Karpas-422 (cell line): ENCODE results near the gene ITIH4. TPM values are rescaled to one million over a fixed set of nuclear protein-coding genes. Genes with fewer than 3 reads are reported as not detected.

Source experiments
- DNase-seq: peaks from one replicate; pipeline ENCODE4 v3.0.0-alpha.2; 2015
- H2AFZ ChIP-seq: fragments of 200-600 bp; sonication (generic); 2 replicates; pipeline ENCODE4 v1.6.1; 2014; ENCODE audit warnings: antibody characterized with exemption, low read length, mixed read lengths
- H3K27ac ChIP-seq: fragments of 200-600 bp; sonication (generic); 2 replicates; pipeline ENCODE4 v1.5.1; 2014; ENCODE audit warnings: mild to moderate bottlenecking, low read length, moderate library complexity
- H3K27me3 ChIP-seq: fragments of 200-600 bp; sonication (generic); 2 replicates; pipeline ENCODE4 v1.6.1; 2014; ENCODE audit warnings: low read length, mixed read lengths
- H3K36me3 ChIP-seq: fragments of 200-600 bp; sonication (generic); 2 replicates; pipeline ENCODE4 v1.6.1; 2014; ENCODE audit warnings: low read length, mixed read lengths; ENCODE audit not compliant: insufficient read depth
- H3K4me1 ChIP-seq: fragments of 200-600 bp; sonication (generic); 2 replicates; pipeline ENCODE4 v1.6.1; 2014; ENCODE audit warnings: mild to moderate bottlenecking, low read length, mixed read lengths
- H3K4me2 ChIP-seq: fragments of 200-600 bp; sonication (generic); 2 replicates; pipeline ENCODE4 v1.6.1; 2014; ENCODE audit warnings: low read length, low read depth, mild to moderate bottlenecking; ENCODE audit not compliant: poor library complexity, severe bottlenecking
- H3K4me3 ChIP-seq: fragments of 200-600 bp; sonication (generic); 2 replicates; pipeline ENCODE4 v1.5.1; 2014; ENCODE audit warnings: mild to moderate bottlenecking, antibody characterized with exemption, low read length, mixed read lengths
- H3K79me2 ChIP-seq: fragments of 200-600 bp; sonication (generic); 2 replicates; pipeline ENCODE4 v1.6.1; 2014; ENCODE audit warnings: mild to moderate bottlenecking, low read length, mixed read lengths
- H3K9ac ChIP-seq: fragments of 200-600 bp; sonication (generic); 2 replicates; pipeline ENCODE4 v1.6.0; 2014; ENCODE audit warnings: low read length
- H3K9me2 ChIP-seq: fragments of 200-600 bp; sonication (generic), shearing (Covaris generic); replicated peaks from 2 replicates; pipeline ENCODE4 v1.6.0; 2014; ENCODE audit warnings: mild to moderate bottlenecking, low read length, moderate library complexity; ENCODE audit not compliant: insufficient read depth
- H3K9me3 ChIP-seq: fragments of 300-700, 200-600 bp; sonication (generic); 2 replicates; pipeline ENCODE4 v1.6.1; 2014; ENCODE audit warnings: low read length, mixed read lengths
- H4K20me1 ChIP-seq: fragments of 200-600 bp; sonication (generic); 2 replicates; pipeline ENCODE4 v1.6.1; 2014; ENCODE audit warnings: mild to moderate bottlenecking, antibody characterized with exemption, low read length, low read depth; ENCODE audit not compliant: insufficient read depth
- total RNA-seq: library from RNA; depleted of rRNA; stranded (reverse); fragments of >200 nt; shearing (Covaris generic); gene quantifications from 2 replicates; pipeline ENCODE4 v1.2.3, GENCODE V29; 2014; ENCODE audit warnings: low replicate concordance

Gene ITIH4
- total RNA-seq, 1 experiment from 2014 or later: 11.1 TPM

- H4K20me1 ChIP-seq: no peaks in the 10 kb centered on the region
- no peaks in the 10 kb centered on the region for H3K27me3 ChIP-seq
- no peaks in the 10 kb centered on the region for H3K79me2 ChIP-seq
- H3K4me2 ChIP-seq: no peak overlapping the region
- H3K9me3 ChIP-seq: no peaks in the 10 kb centered on the region
- H3K36me3 ChIP-seq: no peaks in the 10 kb centered on the region
- no peak overlapping the region for H3K9ac ChIP-seq
- H3K9me2 ChIP-seq: no peaks in the 10 kb centered on the region
- H3K4me1 ChIP-seq: no peaks in the 10 kb centered on the region
- no peak overlapping the region for H3K4me3 ChIP-seq
- no peak for DNase-seq
- no peak overlapping the region for H3K27ac ChIP-seq
- no peak overlapping the region for H2AFZ ChIP-seq
These were observed 45.4 kb downstream of the ITIH4 start for GRCh38 chr3:52784931-52785590.

GRCh38 chr3:52784021-52784621 lies 46.4 kb downstream of the ITIH4 start:
- DNase-seq: no peak
- Histone ChIP-seq H3K27ac (no peak overlapping the region), H3K9ac (no peak overlapping the region), H3K27me3 (no peaks in the 10 kb centered on the region), H3K4me1 (peaks cover 7% of the 10 kb centered on the region), H3K36me3 (no peaks in the 10 kb centered on the region), H3K4me3 (no peak overlapping the region), H3K9me2 (no peaks in the 10 kb centered on the region), H4K20me1 (no peaks in the 10 kb centered on the region), H3K4me2 (no peak overlapping the region), H3K9me3 (no peaks in the 10 kb centered on the region), H2AFZ (no peak overlapping the region), H3K79me2 (no peaks in the 10 kb centered on the region)

- Histone ChIP-seq H3K9me2 (no peaks in the 10 kb centered on the region), H3K27ac (no peak overlapping the region), H3K27me3 (no peaks in the 10 kb centered on the region), H3K4me1 (peaks cover 8% of the 10 kb centered on the region), H3K79me2 (no peaks in the 10 kb centered on the region), H4K20me1 (no peaks in the 10 kb centered on the region), H3K4me3 (no peak overlapping the region), H3K9me3 (no peaks in the 10 kb centered on the region), H3K9ac (no peak overlapping the region), H2AFZ (no peak overlapping the region), H3K4me2 (no peak overlapping the region), H3K36me3 (no peaks in the 10 kb centered on the region)
- DNase-seq: no peak
These were observed 47.3 kb downstream of the ITIH4 start for GRCh38 chr3:52783211-52783555.

GRCh38 chr3:52782412-52783210 lies 47.9 kb downstream of the ITIH4 start:
- no peak for DNase-seq
- H3K9ac ChIP-seq: no peak overlapping the region
- H3K4me2 ChIP-seq: no peak overlapping the region
- H3K27ac ChIP-seq: no peak overlapping the region
- H2AFZ ChIP-seq: no peak overlapping the region
- peaks cover 8% of the 10 kb centered on the region for H3K4me1 ChIP-seq
- H3K9me3 ChIP-seq: no peaks in the 10 kb centered on the region
- H3K36me3 ChIP-seq: no peaks in the 10 kb centered on the region
- no peaks in the 10 kb centered on the region for H3K9me2 ChIP-seq
- no peaks in the 10 kb centered on the region for H3K27me3 ChIP-seq
- H3K79me2 ChIP-seq: no peaks in the 10 kb centered on the region
- H3K4me3 ChIP-seq: no peak overlapping the region
- no peaks in the 10 kb centered on the region for H4K20me1 ChIP-seq

GRCh38 chr3:52781741-52782140 lies 48.7 kb downstream of the ITIH4 start:
- H3K4me3 ChIP-seq: no peak overlapping the region
- H3K9ac ChIP-seq: no peak overlapping the region
- DNase-seq: no peak
- H3K27ac ChIP-seq: no peak overlapping the region
- no peaks in the 10 kb centered on the region for H3K9me3 ChIP-seq
- no peaks in the 10 kb centered on the region for H4K20me1 ChIP-seq
- no peaks in the 10 kb centered on the region for H3K9me2 ChIP-seq
- H3K27me3 ChIP-seq: no peaks in the 10 kb centered on the region
- H3K4me1 ChIP-seq: peaks cover 8% of the 10 kb centered on the region
- no peaks in the 10 kb centered on the region for H3K36me3 ChIP-seq
- no peak overlapping the region for H2AFZ ChIP-seq
- H3K79me2 ChIP-seq: no peaks in the 10 kb centered on the region
- no peak overlapping the region for H3K4me2 ChIP-seq

GRCh38 chr3:52779837-52780585 lies 50.5 kb downstream of the ITIH4 start:
- Histone ChIP-seq H3K79me2 (no peaks in the 10 kb centered on the region), H2AFZ (peak overlapping the region; percentile 57; the same call in 1 of the 2 replicates), H3K9ac (0 out of 2 replicates have a peak overlapping the region, but pooled peaks have one; percentile 26), H3K36me3 (no peaks in the 10 kb centered on the region), H3K4me3 (no peak overlapping the region), H3K9me3 (no peaks in the 10 kb centered on the region), H3K9me2 (no peaks in the 10 kb centered on the region), H3K4me1 (peaks cover 8% of the 10 kb centered on the region), H3K27ac (no peak overlapping the region), H4K20me1 (no peaks in the 10 kb centered on the region), H3K4me2 (no peak overlapping the region), H3K27me3 (no peaks in the 10 kb centered on the region)
- no peak for DNase-seq

- H3K27ac ChIP-seq: no peak overlapping the region
- H3K4me2 ChIP-seq: no peak overlapping the region
- no peaks in the 10 kb centered on the region for H3K36me3 ChIP-seq
- H3K79me2 ChIP-seq: no peaks in the 10 kb centered on the region
- no peak for DNase-seq
- no peaks in the 10 kb centered on the region for H4K20me1 ChIP-seq
- H3K9me3 ChIP-seq: no peaks in the 10 kb centered on the region
- H3K4me1 ChIP-seq: peaks cover 8% of the 10 kb centered on the region
- no peaks in the 10 kb centered on the region for H3K9me2 ChIP-seq
- H3K9ac ChIP-seq: 0 out of 2 replicates have a peak overlapping the region, but pooled peaks have one; percentile 26
- H3K27me3 ChIP-seq: no peaks in the 10 kb centered on the region
- peak overlapping the region; percentile 57; the same call in 1 of the 2 replicates for H2AFZ ChIP-seq
- no peak overlapping the region for H3K4me3 ChIP-seq
These were observed 51.2 kb downstream of the ITIH4 start for GRCh38 chr3:52779011-52779836.
